ENCODE data around the gene ATP2B1. TPM values are rescaled to one million over a fixed set of nuclear protein-coding genes. Genes with fewer than 3 reads are reported as not detected.

ATP2B1 gene
- total RNA-seq, 1 donor from 2014 or later: 36.9 TPM

DNA sequence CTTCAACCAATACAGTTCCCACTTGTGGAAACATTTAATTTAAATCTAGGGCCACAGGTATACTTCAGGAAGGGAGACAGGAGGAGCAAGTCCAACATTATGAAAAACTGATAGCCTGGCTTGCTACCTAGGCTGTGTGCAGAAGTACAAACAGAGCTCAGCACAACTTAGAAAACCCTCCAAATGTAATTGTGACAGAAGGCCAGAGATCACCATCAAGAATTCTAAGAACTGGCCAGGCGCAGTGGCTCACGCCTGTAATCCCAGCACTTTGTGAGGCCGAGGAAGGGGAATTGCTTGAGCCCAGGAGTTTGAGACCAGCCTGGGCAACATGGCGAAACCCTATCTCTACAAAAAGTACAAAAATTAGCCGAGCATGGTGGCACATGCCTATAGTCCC lies 14.1 kb downstream of the ATP2B1 start:
- DNase-seq (ENCODE audit: low spot score): no peak

DNA sequence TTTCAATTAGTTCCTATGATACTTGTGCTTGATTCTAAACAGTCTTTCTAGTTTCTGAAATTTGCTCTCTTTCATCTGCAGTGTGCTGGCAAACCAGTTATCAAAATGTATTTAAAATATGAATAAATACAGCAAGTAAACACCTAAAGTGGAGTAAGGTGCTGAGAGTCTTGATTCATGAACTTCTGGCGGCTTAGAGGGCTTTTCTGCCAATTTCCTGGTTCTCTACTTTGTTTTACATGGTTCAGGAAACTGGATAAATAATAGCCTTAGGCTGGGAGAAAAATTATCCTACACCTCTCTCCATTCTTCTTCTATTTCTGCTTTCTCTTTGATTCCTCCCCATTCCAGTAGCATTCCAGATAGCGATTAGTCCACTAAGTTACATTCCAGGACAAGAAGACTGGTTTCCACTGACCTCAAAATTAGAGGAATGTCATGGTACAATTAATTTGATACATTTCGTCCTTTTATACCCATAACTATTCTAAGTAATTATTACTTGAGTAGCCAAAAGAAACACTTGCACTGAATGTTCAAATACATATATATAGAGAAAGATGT lies 14.9 kb downstream of the ATP2B1 start:
- no peak for DNase-seq (ENCODE audit: low spot score)

DNA sequence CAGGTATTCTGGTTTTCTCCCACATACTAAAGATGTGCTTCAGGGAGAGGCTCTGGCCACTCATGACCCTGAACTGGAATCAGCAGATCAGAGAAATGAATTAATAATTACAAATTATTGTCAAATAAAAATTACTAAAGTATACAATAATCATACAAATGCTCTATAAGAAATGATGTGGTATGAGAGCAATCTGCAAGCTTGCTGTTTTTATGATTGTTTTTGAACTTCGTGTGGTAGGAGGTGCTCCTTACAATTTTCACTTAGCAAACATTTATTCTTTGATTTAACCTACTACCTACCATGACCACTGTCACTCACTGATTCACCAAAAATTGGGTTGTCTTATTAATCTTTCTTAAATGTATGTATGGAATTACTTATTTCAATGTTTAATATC lies 16.2 kb downstream of the ATP2B1 start:
- DNase-seq (ENCODE audit: low spot score): no peak

DNA sequence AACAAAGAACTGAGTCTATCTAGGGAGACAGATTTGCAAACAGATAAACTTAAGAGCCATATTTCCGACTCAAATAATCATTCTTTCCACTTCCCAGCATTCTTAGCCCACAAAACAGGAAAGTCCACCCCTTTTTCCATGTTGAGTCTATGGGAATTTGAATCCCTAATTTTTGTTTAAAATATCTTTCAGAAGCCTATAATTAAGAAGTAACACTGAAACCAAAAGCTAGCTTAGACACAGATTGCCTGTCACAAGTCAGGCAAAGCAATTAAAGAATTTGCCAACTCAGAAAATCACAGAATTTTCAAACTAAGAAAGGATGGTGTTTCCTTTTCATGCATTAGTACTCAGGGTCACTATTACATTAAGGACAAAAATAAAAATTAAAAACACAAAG lies 17.0 kb downstream of the ATP2B1 start:
- no peak for DNase-seq (ENCODE audit: low spot score)

DNA sequence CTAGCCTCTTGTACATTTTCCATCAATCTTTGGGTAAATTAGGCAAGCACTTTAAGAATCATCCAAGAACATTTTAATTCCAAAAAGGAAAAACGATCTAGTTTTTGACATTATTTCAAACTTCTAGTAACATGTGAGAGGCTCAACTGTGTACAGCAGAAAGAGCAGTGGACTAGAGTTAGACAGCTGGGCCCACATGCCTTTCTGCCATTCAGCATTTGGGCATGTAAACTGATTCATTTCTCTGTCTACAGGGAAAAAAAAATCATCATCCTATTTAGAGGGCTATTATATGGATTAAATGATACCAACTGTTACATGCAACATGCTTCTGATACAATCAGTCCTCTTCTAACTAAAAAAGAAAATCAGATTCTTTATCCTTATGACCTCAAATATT lies 17.7 kb downstream of the ATP2B1 start:
- no peak for DNase-seq (ENCODE audit: low spot score)

DNA sequence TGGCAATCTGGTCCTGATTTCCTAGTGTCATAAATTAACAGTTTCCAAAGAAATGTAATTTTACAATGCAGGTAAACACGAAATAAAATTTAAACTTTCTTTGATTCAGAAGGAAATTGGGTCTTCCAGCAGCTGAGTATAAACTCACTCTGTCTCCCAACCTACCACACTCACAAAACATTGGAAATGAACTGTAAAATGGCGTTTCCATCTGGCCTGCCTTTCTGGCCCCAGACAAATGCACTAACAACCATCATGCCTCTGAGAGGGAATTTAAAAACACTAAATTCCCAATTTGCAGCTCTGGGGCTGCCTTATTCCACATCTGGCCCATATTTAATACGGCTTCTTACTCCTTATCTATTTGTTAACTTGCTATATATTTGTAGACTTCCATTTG lies 19.3 kb downstream of the ATP2B1 start:
- no peak for DNase-seq (ENCODE audit: low spot score)

DNA sequence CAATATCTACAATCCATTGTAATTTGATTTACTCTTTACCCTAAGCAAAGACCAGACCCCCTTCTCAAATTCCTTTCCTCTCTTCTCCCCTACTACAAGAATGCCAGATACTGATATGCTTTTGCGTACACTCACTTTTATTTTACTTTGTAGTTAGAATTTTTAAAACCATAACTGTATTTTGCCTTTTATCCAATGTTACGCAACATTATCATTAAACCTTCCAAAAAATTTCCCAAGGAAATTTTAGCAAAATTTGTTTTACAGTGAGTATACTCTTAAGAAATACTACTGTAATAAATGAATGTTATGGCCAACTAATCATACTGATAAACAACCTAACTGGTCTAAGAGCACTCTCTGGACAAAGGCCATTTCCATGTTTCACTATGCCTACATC lies 22.3 kb downstream of the ATP2B1 start:
- DNase-seq (ENCODE audit: low spot score): no peak

DNA sequence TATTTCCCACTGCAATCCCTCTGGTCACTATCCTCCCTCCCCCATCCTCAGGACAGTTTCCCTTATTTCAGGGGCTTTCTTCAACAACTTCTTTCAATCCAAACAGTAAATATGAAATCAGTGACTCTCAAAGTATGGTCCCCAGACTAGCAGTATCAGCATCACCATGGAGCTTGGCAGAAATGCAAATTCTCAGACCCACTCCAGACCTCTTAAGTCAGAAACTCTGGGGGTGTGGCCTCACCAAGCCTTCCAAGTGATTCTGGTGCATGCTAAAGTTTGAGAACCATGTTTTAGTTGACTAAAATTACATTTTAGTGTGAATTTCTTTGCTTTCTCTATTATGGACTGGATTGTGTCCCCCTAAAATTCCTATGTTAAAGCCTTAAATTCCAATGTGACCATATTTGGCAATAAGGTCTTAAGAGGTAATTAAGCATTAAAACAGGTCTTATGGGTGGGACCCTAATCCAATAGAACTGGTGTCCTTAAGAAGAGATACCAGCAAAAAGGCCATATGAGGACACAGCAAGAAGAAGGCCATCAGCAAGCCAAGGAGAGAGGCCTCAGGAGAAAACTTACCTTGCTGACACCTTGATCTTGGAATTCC lies 23.2 kb downstream of the ATP2B1 start:
- no peak for DNase-seq (ENCODE audit: low spot score)

DNA sequence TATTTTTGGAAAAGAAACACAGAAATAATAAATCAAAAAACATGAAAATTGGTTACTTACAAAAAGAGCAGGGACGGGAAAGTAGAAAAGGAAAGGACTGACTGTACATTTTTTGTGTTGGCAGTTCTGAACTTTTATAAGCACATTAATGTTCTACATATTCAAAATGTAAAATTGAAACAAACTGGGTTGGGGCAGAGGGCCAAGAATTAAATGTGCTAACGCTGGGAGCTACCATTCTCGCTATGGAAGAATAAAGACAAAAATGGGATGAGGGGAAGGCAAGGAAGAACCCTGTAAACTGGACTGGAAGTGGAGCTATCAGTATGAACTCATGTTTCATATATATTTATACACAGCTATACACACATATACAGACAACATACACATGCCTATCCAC lies 24.5 kb downstream of the ATP2B1 start:
- DNase-seq (ENCODE audit: low spot score): no peak

DNA sequence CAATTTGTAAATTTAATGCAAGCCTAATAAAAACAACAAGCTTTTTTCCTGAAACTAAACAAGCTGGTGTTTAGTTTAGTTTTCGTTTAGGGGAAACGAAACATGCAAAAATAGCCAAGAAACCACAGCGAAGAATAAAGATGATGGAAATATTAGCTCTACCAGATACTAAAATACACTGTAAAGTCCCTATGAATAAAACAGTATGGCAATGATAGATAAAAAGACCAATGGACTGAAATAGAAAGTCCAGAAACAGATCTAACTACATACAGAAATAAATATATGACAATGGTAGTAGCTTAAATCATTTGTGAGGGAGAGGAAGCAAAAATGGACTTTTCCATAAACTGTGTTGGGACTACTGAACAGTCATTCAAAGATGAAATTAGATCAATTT lies 26.4 kb downstream of the ATP2B1 start:
- no peak for DNase-seq (ENCODE audit: low spot score)

DNA sequence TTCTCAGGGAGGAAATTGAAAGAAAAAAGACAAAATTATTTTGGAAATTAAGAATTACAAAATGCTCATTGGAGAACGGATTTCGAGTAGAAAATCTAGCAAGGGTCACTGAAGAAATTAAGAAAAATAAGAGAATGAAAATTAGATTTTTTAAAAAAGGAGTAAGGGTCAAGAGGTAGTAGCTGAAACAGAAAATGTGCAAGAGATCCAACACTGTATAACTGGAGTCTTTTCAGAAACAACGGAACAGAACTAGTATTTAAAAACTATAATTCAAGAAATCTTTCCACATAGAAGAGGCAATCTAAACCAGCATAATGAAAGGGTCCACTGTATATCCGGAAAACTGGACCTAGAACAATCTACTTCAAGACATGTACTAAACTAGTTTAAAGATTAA lies 28.2 kb downstream of the ATP2B1 start:
- no peak for DNase-seq (ENCODE audit: low spot score)

DNA sequence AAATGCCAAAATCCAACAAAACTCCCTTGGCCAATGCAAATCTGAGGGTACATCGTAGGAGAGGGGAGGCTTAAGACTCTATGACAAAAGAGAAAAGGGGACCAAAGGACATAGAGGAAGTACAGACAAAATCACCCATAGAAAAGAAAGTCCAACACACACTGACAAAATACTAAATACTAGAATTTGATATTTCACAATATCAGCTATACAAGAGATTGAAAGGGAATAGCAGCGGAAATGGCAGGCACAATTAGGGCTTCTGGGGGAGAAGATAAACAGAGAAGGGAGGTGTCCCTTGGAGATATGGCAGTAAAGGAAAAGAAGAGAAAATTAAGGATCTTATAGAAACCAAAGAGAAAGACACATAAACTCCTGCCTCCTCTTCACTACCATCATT lies 29.0 kb downstream of the ATP2B1 start:
- DNase-seq (ENCODE audit: low spot score): no peak

DNA sequence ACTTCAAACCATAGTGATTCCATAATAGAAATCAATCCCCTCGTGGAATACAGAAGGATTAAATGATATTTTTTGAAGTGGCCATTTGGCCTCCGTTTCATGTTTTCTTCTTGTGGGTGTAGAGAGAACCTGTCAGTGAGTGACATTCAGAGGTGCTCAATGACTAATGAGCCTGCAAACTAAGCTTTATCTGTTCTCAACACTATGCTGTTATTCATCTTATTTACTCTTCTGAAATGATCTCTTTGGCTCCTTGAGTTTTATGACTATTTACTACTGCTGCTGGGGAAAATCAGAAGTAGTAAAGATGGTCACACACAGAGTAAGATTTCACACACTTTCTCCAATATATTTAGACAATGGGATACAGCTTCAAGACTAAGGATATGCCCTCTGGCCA lies 30.4 kb downstream of the ATP2B1 start:
- DNase-seq (ENCODE audit: low spot score): no peak

DNA sequence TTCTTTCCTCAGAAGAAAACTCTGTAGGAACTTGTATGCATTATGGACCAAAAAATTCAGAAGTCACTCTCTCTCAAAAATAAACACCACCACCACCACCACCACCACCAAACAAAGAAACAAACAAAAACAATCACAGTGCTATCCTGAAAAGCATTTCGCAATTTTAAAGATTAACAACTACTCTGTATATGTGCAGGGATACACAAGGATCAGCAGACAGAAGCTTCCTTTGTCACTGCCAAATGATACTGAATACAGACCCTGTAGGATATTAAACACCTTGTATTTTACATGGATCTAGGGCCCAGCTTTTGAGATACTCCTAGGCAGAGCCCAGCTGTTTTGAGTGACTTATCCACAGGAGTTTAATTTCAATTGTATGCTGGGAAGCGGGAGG lies 31.7 kb downstream of the ATP2B1 start:
- DNase-seq (ENCODE audit: low spot score): no peak

DNA sequence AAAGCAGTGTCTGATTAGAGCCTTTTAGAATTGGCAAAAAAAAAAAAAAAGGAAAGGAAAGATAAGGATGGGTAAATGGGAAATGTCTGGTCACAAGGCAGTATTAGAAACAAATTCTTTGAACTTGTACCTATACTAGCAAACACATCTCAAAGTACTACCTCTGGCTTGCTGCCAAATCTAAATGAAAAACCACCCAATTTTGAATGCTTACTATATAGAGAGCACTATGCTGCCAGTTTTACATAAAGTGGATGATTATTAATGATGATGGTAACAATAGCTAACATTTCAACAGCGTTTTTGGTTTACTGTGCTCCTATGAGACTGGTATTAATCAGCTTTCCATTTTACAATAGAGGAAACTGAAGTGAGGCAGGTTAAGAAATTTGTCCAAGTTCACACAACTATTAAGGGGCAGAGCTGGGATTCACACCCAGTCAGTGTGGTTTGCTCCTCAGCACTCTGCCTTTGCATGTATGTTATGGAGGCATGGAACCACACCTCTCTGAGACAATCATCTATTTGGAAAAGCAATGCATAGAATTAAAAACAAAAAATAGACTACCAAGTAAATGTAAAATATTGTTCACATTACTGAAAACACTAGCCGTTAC lies 34.2 kb downstream of the ATP2B1 start:
- DNase-seq (ENCODE audit: low spot score): no peak

DNA sequence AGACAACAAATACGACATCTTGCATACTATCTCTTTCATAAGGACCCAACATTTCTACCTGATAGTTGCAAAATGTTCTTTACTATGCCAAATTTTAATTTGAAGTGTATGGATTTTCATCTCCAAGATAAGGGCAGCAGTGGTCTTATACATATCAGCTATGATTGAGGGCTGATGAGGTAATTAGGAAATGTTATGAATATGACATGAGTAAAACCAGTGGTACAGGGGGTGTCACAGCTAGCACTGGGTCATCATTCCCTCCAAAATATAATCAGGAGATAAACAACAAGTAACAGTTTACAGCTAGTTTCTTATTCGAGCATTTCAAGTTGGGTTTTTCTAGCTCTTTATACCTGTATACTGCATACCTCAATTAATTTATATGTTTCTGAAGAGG lies 35.0 kb downstream of the ATP2B1 start:
- no peak for DNase-seq (ENCODE audit: low spot score)

DNA sequence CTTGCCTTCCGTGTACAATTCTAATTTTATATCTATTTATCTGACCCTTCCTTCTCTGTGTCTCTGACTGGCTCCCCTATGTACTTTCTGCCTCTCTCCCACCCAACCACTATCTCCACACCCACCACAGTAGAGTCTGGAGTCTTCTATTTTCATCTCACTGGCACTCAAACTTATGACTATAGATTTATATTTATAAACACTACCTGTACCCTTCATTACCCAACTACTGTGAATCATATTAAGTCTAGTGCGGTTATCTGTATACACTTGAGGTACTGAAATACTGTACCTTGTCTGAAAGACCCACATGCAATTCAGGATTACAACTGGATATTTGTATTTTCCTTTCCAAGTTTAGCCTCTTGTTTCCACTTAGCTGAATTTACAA lies 36.1 kb downstream of the ATP2B1 start:
- no peak for DNase-seq (ENCODE audit: low spot score)

DNA sequence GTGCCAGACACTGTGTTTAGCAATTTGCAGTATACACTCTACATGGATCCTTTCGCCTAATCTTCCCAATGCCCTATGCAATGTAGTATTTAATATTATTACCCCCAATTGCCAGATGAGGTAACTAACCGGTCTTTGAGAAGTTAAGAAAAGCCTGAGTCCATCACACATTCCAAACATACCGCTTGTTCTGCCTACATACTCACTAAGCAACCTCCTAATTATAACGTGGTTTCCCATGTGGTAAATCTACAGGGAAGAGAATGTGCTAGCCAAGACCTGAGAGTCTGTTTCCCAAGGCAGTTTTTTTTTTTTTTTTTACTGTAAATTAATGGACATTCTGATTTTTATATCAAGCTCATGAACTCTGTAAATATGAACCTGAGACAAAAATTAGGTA lies 37.2 kb downstream of the ATP2B1 start:
- no peak for DNase-seq (ENCODE audit: low spot score)

DNA sequence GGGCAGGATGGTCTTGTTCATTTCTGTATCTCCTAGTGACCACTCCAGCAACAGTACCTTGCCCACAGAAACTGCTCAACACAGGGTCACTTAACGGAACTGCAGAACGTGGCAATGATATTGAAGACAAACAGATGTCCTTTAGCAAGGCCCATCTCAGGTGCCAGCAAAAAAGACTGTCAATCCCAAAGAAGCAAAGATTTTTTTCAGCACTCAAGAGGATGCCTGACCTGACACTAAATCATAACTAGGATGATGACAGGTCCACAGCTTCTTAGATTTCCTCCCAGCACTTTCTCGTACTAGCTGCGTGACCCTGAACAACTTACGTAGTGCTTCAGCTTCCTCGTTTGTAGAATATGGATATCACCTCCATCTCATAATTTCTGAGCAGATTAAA lies 39.4 kb downstream of the ATP2B1 start:
- no peak for DNase-seq (ENCODE audit: low spot score)

DNA sequence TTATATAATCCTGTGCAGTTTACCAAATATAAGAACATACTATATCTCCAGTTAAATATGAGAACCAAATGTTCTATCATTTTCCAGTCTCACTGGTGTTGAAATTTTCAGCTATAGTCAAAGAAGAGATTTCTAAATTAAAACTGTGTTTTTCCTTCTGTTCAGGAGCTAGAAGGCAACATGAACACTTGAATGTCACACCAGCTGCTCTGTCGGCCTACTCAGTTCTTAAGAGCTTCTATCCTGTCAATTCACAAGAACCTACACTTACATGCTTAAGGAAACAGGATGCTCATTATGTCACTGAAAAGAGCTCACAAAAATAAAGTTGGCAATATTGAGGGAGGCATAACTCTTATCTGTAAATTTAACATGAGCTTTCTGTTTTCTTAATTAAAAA lies 43.1 kb downstream of the ATP2B1 start:
- no peak for DNase-seq (ENCODE audit: low spot score)

DNA sequence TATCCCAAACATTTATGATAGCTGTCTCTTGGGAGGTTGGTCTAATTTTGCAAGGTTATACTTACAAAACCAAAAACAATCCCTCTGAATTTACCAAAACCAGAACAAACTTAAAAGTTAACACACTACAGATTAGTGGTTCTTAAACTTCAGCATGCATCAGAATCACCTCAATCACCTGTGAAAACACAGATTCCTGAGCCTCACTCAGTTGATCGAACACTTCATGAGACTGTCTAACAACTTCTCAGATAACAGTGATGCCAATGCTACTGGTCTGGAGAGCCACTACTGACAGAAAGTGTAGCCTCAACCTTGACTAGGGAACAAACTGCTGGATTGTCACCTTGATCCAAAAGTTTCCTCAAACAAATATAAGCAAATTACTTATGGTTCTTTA lies 44.2 kb downstream of the ATP2B1 start:
- DNase-seq (ENCODE audit: low spot score): no peak

DNA sequence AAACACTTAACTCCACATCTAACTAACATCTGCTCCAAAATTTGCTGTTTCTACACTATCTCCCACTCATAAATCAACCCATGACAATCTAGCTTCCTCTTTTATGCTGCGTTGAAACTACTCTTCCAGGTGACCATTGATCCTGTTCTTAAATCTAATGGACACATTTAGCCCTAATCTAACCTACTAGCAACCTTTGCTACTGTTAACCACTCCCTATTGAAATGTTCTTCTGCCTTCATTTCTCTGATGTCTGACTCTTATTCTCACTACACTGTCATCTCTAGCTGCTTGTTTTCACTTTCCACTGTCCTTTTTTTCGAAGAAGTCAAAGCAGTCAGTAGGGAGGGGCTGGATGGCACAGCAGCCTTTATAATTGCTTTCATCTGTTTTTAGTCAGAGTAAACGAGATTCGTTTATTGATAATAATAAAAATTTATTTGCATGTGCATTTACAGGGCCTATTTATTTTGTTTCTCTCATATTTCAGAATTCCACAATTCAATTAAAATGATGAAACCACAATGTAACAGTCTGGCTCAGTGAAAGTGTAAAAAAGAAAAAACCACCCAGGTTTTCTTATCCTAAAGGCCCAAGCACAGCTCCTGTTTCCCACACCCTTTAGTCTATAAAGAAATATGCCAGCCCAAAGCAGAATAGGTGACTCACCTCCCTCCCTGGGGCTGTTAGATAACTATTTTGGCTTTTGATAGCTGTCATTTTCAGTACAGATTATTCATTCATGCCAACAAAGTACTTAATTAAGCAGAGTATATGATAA lies 44.9 kb downstream of the ATP2B1 start:
- DNase-seq (ENCODE audit: low spot score): no peak

DNA sequence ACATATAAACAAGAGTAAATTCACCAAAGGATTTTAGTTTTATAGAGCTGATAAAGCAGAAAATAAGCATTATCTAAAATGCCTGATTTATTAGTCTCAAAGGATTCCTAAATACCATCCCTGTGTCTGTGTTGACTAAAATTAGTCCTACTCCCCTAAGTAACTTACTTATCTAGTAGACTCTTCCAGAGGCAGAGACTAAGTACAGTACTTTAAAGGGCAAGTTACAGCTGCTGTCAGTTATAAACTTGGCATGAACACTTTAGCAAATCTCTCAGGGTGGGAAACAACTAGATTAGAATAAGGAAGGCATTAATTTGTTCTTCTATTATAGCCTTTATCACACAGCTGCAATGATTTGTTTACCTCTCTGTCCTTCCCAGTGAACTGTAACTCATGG lies 46.0 kb downstream of the ATP2B1 start:
- DNase-seq (ENCODE audit: low spot score): no peak
